Gastroesophageal sphincter (tissue), 3 donors: ENCODE results near the gene VIM.

Experiments
- EP300 ChIP-seq: sonication (generic); formaldehyde crosslinking; IDR thresholded peaks from one replicate; pipeline ENCODE4 v1.6.1; 2017; ENCODE audit warnings: antibody characterized with exemption, mild to moderate bottlenecking
- TF ChIP-seq, protein P1 (sequence below), 4 experiments: fragments of 200-600 bp in 2 of 4; fragments of 450-650 bp in 2 of 4; sonication (generic) in 1 of 4; IDR thresholded peaks; one replicate each; pipeline ENCODE4 v1.5.1; 2017 to 2019; ENCODE audit warnings: antibody characterized with exemption in 4 of 4, mild to moderate bottlenecking in 2 of 4, moderate library complexity in 2 of 4

DNA sequence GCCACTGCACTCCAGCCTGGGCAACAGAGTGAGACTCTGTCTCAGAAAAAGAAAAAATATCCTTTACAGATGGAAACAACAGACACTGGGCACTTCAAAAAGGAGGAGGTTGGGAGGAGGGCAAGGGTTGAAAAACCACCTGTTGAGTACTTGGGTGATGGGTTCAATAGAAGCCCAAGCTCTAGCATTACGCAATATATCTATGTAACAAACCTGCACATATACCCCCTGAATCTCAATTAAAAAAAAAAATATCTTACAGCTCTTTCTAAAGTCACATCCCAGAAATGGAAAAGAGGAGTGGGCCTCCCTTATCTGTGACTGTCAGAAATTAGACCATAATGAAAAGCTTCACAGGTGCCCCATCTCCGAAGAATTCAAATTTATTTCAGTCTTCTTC lies 12.1 kb downstream of the VIM start:
- TF ChIP-seq, protein P1, sequence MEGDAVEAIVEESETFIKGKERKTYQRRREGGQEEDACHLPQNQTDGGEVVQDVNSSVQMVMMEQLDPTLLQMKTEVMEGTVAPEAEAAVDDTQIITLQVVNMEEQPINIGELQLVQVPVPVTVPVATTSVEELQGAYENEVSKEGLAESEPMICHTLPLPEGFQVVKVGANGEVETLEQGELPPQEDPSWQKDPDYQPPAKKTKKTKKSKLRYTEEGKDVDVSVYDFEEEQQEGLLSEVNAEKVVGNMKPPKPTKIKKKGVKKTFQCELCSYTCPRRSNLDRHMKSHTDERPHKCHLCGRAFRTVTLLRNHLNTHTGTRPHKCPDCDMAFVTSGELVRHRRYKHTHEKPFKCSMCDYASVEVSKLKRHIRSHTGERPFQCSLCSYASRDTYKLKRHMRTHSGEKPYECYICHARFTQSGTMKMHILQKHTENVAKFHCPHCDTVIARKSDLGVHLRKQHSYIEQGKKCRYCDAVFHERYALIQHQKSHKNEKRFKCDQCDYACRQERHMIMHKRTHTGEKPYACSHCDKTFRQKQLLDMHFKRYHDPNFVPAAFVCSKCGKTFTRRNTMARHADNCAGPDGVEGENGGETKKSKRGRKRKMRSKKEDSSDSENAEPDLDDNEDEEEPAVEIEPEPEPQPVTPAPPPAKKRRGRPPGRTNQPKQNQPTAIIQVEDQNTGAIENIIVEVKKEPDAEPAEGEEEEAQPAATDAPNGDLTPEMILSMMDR (IDR thresholded peaks at IDR 0.05) = no peak
- no peak for TF ChIP-seq EP300
